ENCODE data around the gene TRIM58. TPM values are rescaled to one million over a fixed set of nuclear protein-coding genes. Genes with fewer than 3 reads are reported as not detected.

The TRIM58 gene
- total and polyA plus RNA-seq, 9 of the 15 experiments (the other 6 are each of a cell fraction or from before 2014, with no cell fraction given), result 3.8 to 19.1 (median 7.2) TPM

DNA sequence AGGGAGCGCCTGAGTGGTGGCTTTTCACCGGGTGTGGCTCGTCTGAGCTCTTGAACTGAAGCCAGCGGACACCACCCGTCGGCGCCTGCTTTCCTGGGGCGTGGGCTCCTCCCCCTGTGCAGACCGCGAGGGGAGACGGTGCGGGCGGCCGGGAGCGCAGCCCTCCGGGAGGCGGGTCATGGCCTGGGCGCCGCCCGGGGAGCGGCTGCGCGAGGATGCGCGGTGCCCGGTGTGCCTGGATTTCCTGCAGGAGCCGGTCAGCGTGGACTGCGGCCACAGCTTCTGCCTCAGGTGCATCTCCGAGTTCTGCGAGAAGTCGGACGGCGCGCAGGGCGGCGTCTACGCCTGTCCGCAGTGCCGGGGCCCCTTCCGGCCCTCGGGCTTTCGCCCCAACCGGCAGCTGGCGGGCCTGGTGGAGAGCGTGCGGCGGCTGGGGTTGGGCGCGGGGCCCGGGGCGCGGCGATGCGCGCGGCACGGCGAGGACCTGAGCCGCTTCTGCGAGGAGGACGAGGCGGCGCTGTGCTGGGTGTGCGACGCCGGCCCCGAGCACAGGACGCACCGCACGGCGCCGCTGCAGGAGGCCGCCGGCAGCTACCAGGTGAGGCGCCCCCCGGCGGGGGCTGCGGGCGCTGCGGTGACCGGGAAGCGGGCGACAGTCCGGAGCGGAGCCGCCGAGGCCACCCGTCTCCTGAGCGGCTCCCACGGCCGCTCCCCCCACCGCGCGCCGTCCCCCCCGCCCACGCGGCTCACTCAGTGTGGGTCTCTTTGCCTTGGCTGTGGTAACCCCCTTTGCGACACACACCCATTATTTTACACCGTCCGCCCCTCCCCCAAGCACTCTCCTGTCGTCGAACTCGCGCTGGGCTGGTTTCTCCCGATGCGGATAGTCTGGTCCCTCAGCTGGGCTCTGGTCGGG is at the start of gene TRIM58 (continued):
- TF ChIP-seq, protein P1, sequence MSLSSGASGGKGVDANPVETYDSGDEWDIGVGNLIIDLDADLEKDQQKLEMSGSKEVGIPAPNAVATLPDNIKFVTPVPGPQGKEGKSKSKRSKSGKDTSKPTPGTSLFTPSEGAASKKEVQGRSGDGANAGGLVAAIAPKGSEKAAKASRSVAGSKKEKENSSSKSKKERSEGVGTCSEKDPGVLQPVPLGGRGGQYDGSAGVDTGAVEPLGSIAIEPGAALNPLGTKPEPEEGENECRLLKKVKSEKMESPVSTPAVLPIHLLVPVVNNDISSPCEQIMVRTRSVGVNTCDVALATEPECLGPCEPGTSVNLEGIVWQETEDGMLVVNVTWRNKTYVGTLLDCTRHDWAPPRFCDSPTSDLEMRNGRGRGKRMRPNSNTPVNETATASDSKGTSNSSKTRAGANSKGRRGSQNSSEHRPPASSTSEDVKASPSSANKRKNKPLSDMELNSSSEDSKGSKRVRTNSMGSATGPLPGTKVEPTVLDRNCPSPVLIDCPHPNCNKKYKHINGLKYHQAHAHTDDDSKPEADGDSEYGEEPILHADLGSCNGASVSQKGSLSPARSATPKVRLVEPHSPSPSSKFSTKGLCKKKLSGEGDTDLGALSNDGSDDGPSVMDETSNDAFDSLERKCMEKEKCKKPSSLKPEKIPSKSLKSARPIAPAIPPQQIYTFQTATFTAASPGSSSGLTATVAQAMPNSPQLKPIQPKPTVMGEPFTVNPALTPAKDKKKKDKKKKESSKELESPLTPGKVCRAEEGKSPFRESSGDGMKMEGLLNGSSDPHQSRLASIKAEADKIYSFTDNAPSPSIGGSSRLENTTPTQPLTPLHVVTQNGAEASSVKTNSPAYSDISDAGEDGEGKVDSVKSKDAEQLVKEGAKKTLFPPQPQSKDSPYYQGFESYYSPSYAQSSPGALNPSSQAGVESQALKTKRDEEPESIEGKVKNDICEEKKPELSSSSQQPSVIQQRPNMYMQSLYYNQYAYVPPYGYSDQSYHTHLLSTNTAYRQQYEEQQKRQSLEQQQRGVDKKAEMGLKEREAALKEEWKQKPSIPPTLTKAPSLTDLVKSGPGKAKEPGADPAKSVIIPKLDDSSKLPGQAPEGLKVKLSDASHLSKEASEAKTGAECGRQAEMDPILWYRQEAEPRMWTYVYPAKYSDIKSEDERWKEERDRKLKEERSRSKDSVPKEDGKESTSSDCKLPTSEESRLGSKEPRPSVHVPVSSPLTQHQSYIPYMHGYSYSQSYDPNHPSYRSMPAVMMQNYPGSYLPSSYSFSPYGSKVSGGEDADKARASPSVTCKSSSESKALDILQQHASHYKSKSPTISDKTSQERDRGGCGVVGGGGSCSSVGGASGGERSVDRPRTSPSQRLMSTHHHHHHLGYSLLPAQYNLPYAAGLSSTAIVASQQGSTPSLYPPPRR (CRISPR knock-in tag; IDR thresholded peaks at IDR 0.05; ENCODE audit: borderline replicate concordance), result 0 out of 2 replicates have a peak, but pooled peaks have one; percentile 59
- TF ChIP-seq ZBTB1 (CRISPR knock-in tag; IDR thresholded peaks at IDR 0.05; ENCODE audit: borderline replicate concordance, low read depth), result peak; percentile 67; the same call in 1 of the 2 replicates
- TF ChIP-seq NFE2L1 (tag; IDR thresholded peaks at IDR 0.05; ENCODE audit: borderline replicate concordance, low read depth), result no peak
- TF ChIP-seq KAT7 (CRISPR knock-in tag; IDR thresholded peaks at IDR 0.05; ENCODE audit: borderline replicate concordance), result 0 out of 2 replicates have a peak, but pooled peaks have one; percentile 50
- TF ChIP-seq USF2 (CRISPR knock-in tag; IDR thresholded peaks at IDR 0.05), result no peak
- 0 out of 2 replicates have a peak, but pooled peaks have one; percentile 46 for TF ChIP-seq CEBPG (CRISPR knock-in tag; IDR thresholded peaks at IDR 0.05)
- TF ChIP-seq CEBPG (tag; conservative IDR thresholded peaks at IDR 0.05 in 1 of 2, IDR thresholded peaks at IDR 0.05 in 1 of 2), result no peak
- no peak for TF ChIP-seq MLX (CRISPR knock-in tag; conservative IDR thresholded peaks at IDR 0.05)
- 0 out of 2 replicates have a peak, but pooled peaks have one; percentile 20 for TF ChIP-seq CBX5 (IDR thresholded peaks at IDR 0.05; ENCODE audit: borderline replicate concordance, low read depth)
- TF ChIP-seq KDM5B (IDR thresholded peaks at IDR 0.05; ENCODE audit: insufficient replicate concordance, low read depth, low read length), result peak; percentile 84
- no peak for TF ChIP-seq ZNF184 (CRISPR knock-in tag; IDR thresholded peaks at IDR 0.05)
- TF ChIP-seq, protein P2, sequence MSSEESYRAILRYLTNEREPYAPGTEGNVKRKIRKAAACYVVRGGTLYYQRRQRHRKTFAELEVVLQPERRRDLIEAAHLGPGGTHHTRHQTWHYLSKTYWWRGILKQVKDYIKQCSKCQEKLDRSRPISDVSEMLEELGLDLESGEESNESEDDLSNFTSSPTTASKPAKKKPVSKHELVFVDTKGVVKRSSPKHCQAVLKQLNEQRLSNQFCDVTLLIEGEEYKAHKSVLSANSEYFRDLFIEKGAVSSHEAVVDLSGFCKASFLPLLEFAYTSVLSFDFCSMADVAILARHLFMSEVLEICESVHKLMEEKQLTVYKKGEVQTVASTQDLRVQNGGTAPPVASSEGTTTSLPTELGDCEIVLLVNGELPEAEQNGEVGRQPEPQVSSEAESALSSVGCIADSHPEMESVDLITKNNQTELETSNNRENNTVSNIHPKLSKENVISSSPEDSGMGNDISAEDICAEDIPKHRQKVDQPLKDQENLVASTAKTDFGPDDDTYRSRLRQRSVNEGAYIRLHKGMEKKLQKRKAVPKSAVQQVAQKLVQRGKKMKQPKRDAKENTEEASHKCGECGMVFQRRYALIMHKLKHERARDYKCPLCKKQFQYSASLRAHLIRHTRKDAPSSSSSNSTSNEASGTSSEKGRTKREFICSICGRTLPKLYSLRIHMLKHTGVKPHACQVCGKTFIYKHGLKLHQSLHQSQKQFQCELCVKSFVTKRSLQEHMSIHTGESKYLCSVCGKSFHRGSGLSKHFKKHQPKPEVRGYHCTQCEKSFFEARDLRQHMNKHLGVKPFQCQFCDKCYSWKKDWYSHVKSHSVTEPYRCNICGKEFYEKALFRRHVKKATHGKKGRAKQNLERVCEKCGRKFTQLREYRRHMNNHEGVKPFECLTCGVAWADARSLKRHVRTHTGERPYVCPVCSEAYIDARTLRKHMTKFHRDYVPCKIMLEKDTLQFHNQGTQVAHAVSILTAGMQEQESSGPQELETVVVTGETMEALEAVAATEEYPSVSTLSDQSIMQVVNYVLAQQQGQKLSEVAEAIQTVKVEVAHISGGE (CRISPR knock-in tag; IDR thresholded peaks at IDR 0.05), result peak in 1 of 3 experiments; percentile 82; a peak in 2 of 6 replicates
- peak; percentile 59 for TF ChIP-seq SAP30 (IDR thresholded peaks at IDR 0.05; ENCODE audit: borderline replicate concordance, insufficient read depth, low read depth, low read length, poor library complexity, severe bottlenecking)
- no peak for TF ChIP-seq KHSRP (IDR thresholded peaks at IDR 0.05)
